Measurements from ENCODE around the gene ANKFN1. TPM values are rescaled to one million over a fixed set of nuclear protein-coding genes. Genes with fewer than 3 reads are reported as not detected.

ANKFN1 gene
- total RNA-seq, 1 experiment from 2014 or later: not detected

- BruUV-seq (replicated peaks): no TSS peak
- peak; percentile 73 for TF ChIP-seq CTCF (IDR thresholded peaks at IDR 0.05)
- no peak for TF ChIP-seq REST (IDR thresholded peaks at IDR 0.05; ENCODE audit: insufficient read depth in 1 of 2, low read depth in 2 of 2, low read length in 1 of 2)
- POLR2A ChIA-PET: no interaction called here
- in situ Hi-C loops (cut with HindIII; ENCODE audit: low pct_unique_long_range_greater_than_20kb, low sequenced_read_pairs): no loop called here
- Histone ChIP-seq H3K4me3 (ENCODE audit: low read depth in 2 of 2, low read length in 2 of 2) (no peak overlapping the region), H3K4me1 (ENCODE audit: control insufficient read depth, insufficient read depth, low read length) (no peaks in the 10 kb centered on the region), H3K36me3 (ENCODE audit: control insufficient read depth, insufficient read depth, low read length) (no peaks in the 10 kb centered on the region), H3K27ac (ENCODE audit: low read length) (no peak overlapping the region), H3K27me3 (ENCODE audit: control insufficient read depth, insufficient read depth, low read length) (0 out of 2 replicates have a peak, but pooled peaks cover 3% of the 10 kb centered on the region), H3K9me3 (ENCODE audit: control insufficient read depth, insufficient read depth, low read depth, low read length) (no peaks in the 10 kb centered on the region)
- CTCF ChIA-PET: interaction anchor here (0.6 kb wide), 1 partner anchor 374 kb away, joined by 4 read pairs; no protein-coding TSS in a partner anchor
- intact Hi-C loops (cut with micrococcal nuclease; ENCODE audit: unreplicated experiment): loop anchor here (5.0 kb wide), 1 partner anchor 351 kb away; no protein-coding TSS in a partner anchor
- DNase-seq (ENCODE audit: low read depth, low spot score): no peak
- no peak for ATAC-seq
Measured at GRCh38 chr17:56125830-56126819, 27.1 kb upstream of the ANKFN1 start.

- CTCF ChIA-PET: no interaction called here
- Histone ChIP-seq H3K9me3 (ENCODE audit: control insufficient read depth, insufficient read depth, low read depth, low read length) (no peaks in the 10 kb centered on the region), H3K27ac (ENCODE audit: low read length) (no peak overlapping the region), H3K4me1 (ENCODE audit: control insufficient read depth, insufficient read depth, low read length) (no peaks in the 10 kb centered on the region), H3K36me3 (ENCODE audit: control insufficient read depth, insufficient read depth, low read length) (no peaks in the 10 kb centered on the region), H3K4me3 (ENCODE audit: low read depth in 2 of 2, low read length in 2 of 2) (no peak overlapping the region), H3K27me3 (ENCODE audit: control insufficient read depth, insufficient read depth, low read length) (0 out of 2 replicates have a peak, but pooled peaks cover 3% of the 10 kb centered on the region)
- TF ChIP-seq CTCF (IDR thresholded peaks at IDR 0.05) (no peak), TCF7L2 (IDR thresholded peaks at IDR 0.05; ENCODE audit: low read depth, low read length) (no peak), REST (IDR thresholded peaks at IDR 0.05; ENCODE audit: insufficient read depth in 1 of 2, low read depth in 2 of 2, low read length in 1 of 2) (no peak), SIN3A (IDR thresholded peaks at IDR 0.05; ENCODE audit: borderline replicate concordance, insufficient read depth, low read depth, low read length) (no peak), POLR2AphosphoS5 (IDR thresholded peaks at IDR 0.05; ENCODE audit: low read depth, low read length) (no peak)
- ATAC-seq (no peak), DNase-seq (ENCODE audit: low read depth, low spot score) (no peak)
- BruUV-seq (replicated peaks): no TSS peak
- in situ Hi-C loops (cut with HindIII; ENCODE audit: low pct_unique_long_range_greater_than_20kb, low sequenced_read_pairs): no loop called here
- intact Hi-C loops (cut with micrococcal nuclease; ENCODE audit: unreplicated experiment): loop anchor here (5.0 kb wide), 1 partner anchor 187 kb away; no protein-coding TSS in a partner anchor
- POLR2A ChIA-PET: no interaction called here
Measured at GRCh38 chr17:56130026-56130425, 23.2 kb upstream of the ANKFN1 start.
